K562 (cell line): ENCODE measurements around the gene AKAP13. TPM values are rescaled to one million over a fixed set of nuclear protein-coding genes. Genes with fewer than 3 reads are reported as not detected.

Experiments
- ATAC-seq: fragments of 200-7000 bp; cut with Tn5 transposase; 3 replicates; pipeline ENCODE4 v1.9.1; 2020; ENCODE audit warnings: moderate library complexity
- BruUV-seq: library from RNA; stranded (reverse); fragments of 400-500 nt; replicated peaks from 2 replicates; lab custom pipeline; 2021; lab: Mats Ljungman, UMichigan
- CTCF ChIA-PET: fragments of 300-600 bp; formaldehyde crosslinking; extraction: SDS; loops from one replicate; lab custom pipeline; 2021; ENCODE audit warnings: low intra/inter-chr PET ratio; lab: Yijun Ruan, JAX
- POLR2A ChIA-PET: fragments of 300-600, 350-650 bp; sonication (Branson Sonifier 250); formaldehyde crosslinking; extraction: SDS; loops from one replicate; lab custom pipeline; 2021; ENCODE audit warnings: antibody characterized with exemption, inconsistent platforms; lab: Yijun Ruan, JAX
- DNase-seq, 4 experiments: peaks; one replicate each; pipeline versions ENCODE4 v3.0.0 to v3.0.0-alpha.2; 2011 to 2018; ENCODE audit warnings: low spot score in 3 of 4, mixed read lengths in 3 of 4; ENCODE audit errors: extremely low read depth in 1 of 4
- FAIRE-seq: peaks from 2 replicates; lab custom pipeline; 2011; peaks lifted over from hg19 to GRCh38; lab: Jason Lieb, UNC
- H2AFZ ChIP-seq: 2 replicates; pipeline ENCODE4 v1.6.0; 2011; ENCODE audit warnings: low read depth, low read length, control low read depth, inconsistent platforms
- H3K27ac ChIP-seq: fragments of 200-600 bp; 3 replicates; pipeline ENCODE4 v1.8.0; 2011; ENCODE audit warnings: low read depth, mild to moderate bottlenecking, control low read depth, inconsistent platforms, low read length, moderate library complexity, mixed read lengths; ENCODE audit errors: extremely low read depth
- H3K27me3 ChIP-seq, 2 experiments: fragments of 300-600 bp in 1 of 2; 2 replicates in 1 of 2; 3 replicates in 1 of 2; pipeline versions ENCODE4 v1.6.0 to v1.8.0; 2011; ENCODE audit warnings: inconsistent platforms in 2 of 2, low read length in 2 of 2, mild to moderate bottlenecking in 1 of 2, mixed read lengths in 1 of 2, moderate library complexity in 1 of 2; ENCODE audit not compliant: control insufficient read depth in 2 of 2, insufficient read depth in 2 of 2
- H3K36me3 ChIP-seq: fragments of 300-600 bp; 3 replicates; pipeline ENCODE4 v1.8.0; 2011; ENCODE audit warnings: mild to moderate bottlenecking, low read length, inconsistent platforms; ENCODE audit not compliant: control insufficient read depth, insufficient read depth
- H3K4me1 ChIP-seq, 2 experiments: fragments of 200-600 bp in 1 of 2; replicated peaks in 1 of 2; 2 replicates in 1 of 2; 3 replicates in 1 of 2; pipeline versions ENCODE4 v1.5.1 to v1.8.0; 2011; ENCODE audit warnings: inconsistent platforms in 2 of 2, low read length in 2 of 2, mild to moderate bottlenecking in 1 of 2, mixed read lengths in 1 of 2, moderate library complexity in 1 of 2; ENCODE audit not compliant: control insufficient read depth in 2 of 2, insufficient read depth in 2 of 2
- H3K4me2 ChIP-seq: 2 replicates; pipeline ENCODE4 v1.6.1; 2011; ENCODE audit warnings: low read length, control low read depth, inconsistent platforms, mixed read lengths; ENCODE audit not compliant: insufficient read depth
- H3K4me3 ChIP-seq: fragments of 200-600 bp; sonication (generic), shearing (Covaris generic); 2 replicates; pipeline ENCODE4 v1.5.1; 2016; ENCODE audit warnings: control low read depth, inconsistent platforms
- H3K79me2 ChIP-seq: fragments of 200-600 bp; 3 replicates; pipeline ENCODE4 v1.8.0; 2011; ENCODE audit warnings: low read length, inconsistent platforms; ENCODE audit not compliant: control insufficient read depth, insufficient read depth
- H3K9ac ChIP-seq, 2 experiments: 2 replicates each; pipeline versions ENCODE4 v1.6.0 to v1.6.1; 2011; ENCODE audit warnings: low read depth in 2 of 2, low read length in 2 of 2, control low read depth in 1 of 2, inconsistent platforms in 1 of 2, mild to moderate bottlenecking in 1 of 2, mixed read lengths in 1 of 2; ENCODE audit not compliant: insufficient read depth in 1 of 2
- H3K9me1 ChIP-seq: one replicate; pipeline ENCODE4 v1.6.0; 2011; ENCODE audit warnings: inconsistent platforms, mild to moderate bottlenecking, low read length, moderate library complexity; ENCODE audit not compliant: control insufficient read depth, insufficient read depth
- H3K9me3 ChIP-seq: replicated peaks from 2 replicates; pipeline ENCODE4 v1.5.1; 2011; ENCODE audit warnings: low read depth, low read length, inconsistent platforms; ENCODE audit not compliant: control insufficient read depth, insufficient read depth
- H4K20me1 ChIP-seq: replicated peaks from 2 replicates; pipeline ENCODE4 v1.6.1; 2011; ENCODE audit warnings: low read length, inconsistent platforms, mixed read lengths; ENCODE audit not compliant: control insufficient read depth, insufficient read depth
- CBX2 ChIP-seq: fragments of 200-600 bp; sonication (generic); IDR thresholded peaks from one replicate; pipeline ENCODE4 v1.6.1; 2012; ENCODE audit warnings: mild to moderate bottlenecking, low read length, inconsistent platforms; ENCODE audit not compliant: insufficient read depth, poor library complexity, severe bottlenecking
- CTCF ChIP-seq, 3 experiments: IDR thresholded peaks in 2 of 3; conservative IDR thresholded peaks in 1 of 3; 2 replicates each; pipeline ENCODE4 v1.5.1; 2011 to 2012; ENCODE audit warnings: low read length in 3 of 3, mild to moderate bottlenecking in 3 of 3, control low read depth in 2 of 3, improper control_type of control experiment in 1 of 3, inconsistent platforms in 1 of 3, low read depth in 1 of 3, mixed read lengths in 1 of 3, moderate library complexity in 1 of 3; ENCODE audit not compliant: insufficient read depth in 2 of 3
- ILK ChIP-seq: fragments of 450-650 bp; IDR thresholded peaks from 2 replicates; pipeline ENCODE4 v1.6.1; 2016; ENCODE audit warnings: missing genetic modification characterization, low read depth, mild to moderate bottlenecking, missing compliant biosample characterization, moderate library complexity, borderline replicate concordance
- MAFG ChIP-seq: fragments of 450-650 bp; conservative IDR thresholded peaks from 2 replicates; pipeline ENCODE4 v1.6.1; 2016; ENCODE audit warnings: missing genetic modification characterization, missing compliant biosample characterization
- PHF21A ChIP-seq: fragments of 450-650 bp; IDR thresholded peaks from 2 replicates; pipeline ENCODE4 v1.6.1; 2017; ENCODE audit warnings: low read depth, borderline replicate concordance
- POLR2G ChIP-seq: fragments of 200-400 bp; formaldehyde crosslinking; IDR thresholded peaks from 2 replicates; pipeline ENCODE4 v1.6.1; 2017; ENCODE audit warnings: low read depth, mild to moderate bottlenecking, antibody characterized with exemption, low read length, moderate library complexity
- RCOR1 ChIP-seq, 2 experiments: IDR thresholded peaks; 2 replicates each; pipeline ENCODE4 v1.6.1; 2012; ENCODE audit warnings: low read depth in 2 of 2, low read length in 2 of 2, borderline replicate concordance in 1 of 2, improper control_type of control experiment in 1 of 2
- SIX5 ChIP-seq, 2 experiments: IDR thresholded peaks; 2 replicates each; pipeline ENCODE4 v1.6.1; 2011; ENCODE audit warnings: low read length in 2 of 2, borderline replicate concordance in 1 of 2, low read depth in 1 of 2, mild to moderate bottlenecking in 1 of 2, moderate library complexity in 1 of 2; ENCODE audit not compliant: insufficient read depth in 1 of 2
- TBP ChIP-seq: optimal IDR thresholded peaks from 2 replicates; pipeline ENCODE3; 2011; ENCODE audit warnings: low read depth, low read length, improper control_type of control experiment
- U2AF1 ChIP-seq: fragments of 200-400 bp; formaldehyde crosslinking; optimal IDR thresholded peaks from 2 replicates; pipeline ENCODE3; 2017; ENCODE audit warnings: mild to moderate bottlenecking, low read depth, low read length, moderate library complexity
- ZKSCAN3 ChIP-seq: fragments of 250-450 bp; sonication (Bioruptor Pico); IDR thresholded peaks from 2 replicates; pipeline ENCODE4 v1.4.0; 2020
- ZNF507 ChIP-seq: conservative IDR thresholded peaks from 2 replicates; pipeline ENCODE4 v1.6.1; 2017; ENCODE audit warnings: missing genetic modification characterization, missing compliant biosample characterization
- ZNF77 ChIP-seq: fragments of 250-450 bp; sonication (Bioruptor Pico); IDR thresholded peaks from 2 replicates; pipeline ENCODE4 v1.5.0; 2020
- ZNF785 ChIP-seq: fragments of 250-450 bp; sonication (Bioruptor Pico); IDR thresholded peaks from 2 replicates; pipeline ENCODE4 v1.4.0; 2020; ENCODE audit warnings: mild to moderate bottlenecking
- WGBS: fragments of 100-300 bp; shearing (Covaris generic); methylation state at CpG from one replicate; pipeline ENCODE4 v1.1.6; 2016; ENCODE audit warnings: low coverage, mixed read lengths; ENCODE audit not compliant: insufficient coverage; ENCODE audit errors: missing lambda C conversion rate; 5-methylcytosine and 5-hydroxymethylcytosine counted together
- in situ Hi-C: fragments of 300-500 bp; cut with MboI; formaldehyde crosslinking; loops from 4 replicates; pipeline ENCODE4 v1.15.0; 2018; ENCODE audit warnings: inconsistent platforms, mixed read lengths
- intact Hi-C: fragments of 100-400 bp; cut with micrococcal nuclease; formaldehyde crosslinking; loops from 2 replicates; pipeline ENCODE4 v1.14.2; 2022
- polyA plus RNA-seq, 8 experiments: library from polyadenylated mRNA; depleted of rRNA in 4 of 8; stranded (reverse) in 5 of 8; unstranded in 3 of 8; fragments of >200 nt; fragmentation: Nextera tagmentation in 2 of 8; fragmentation: Illumina TruSeq in 1 of 8; extraction: Ambion mirVana in 2 of 8; extraction: Trizol in 1 of 8; gene quantifications; 2 replicates each; pipeline versions ENCODE4 v1.2.1 to v1.2.3, GENCODE V29; 2011 to 2014; ENCODE audit warnings: inconsistent platforms in 1 of 8, missing spikeins in 1 of 8
- total RNA-seq, 7 experiments: library from RNA; depleted of rRNA in 6 of 7; stranded (reverse); fragments of >200 nt in 6 of 7; fragmentation: Illumina TruSeq in 2 of 7; extraction: Trizol in 2 of 7; gene quantifications; 2 replicates each; pipeline versions ENCODE4 v1.2.1 to v1.2.3, GENCODE V29; 2011 to 2021; ENCODE audit warnings: low replicate concordance in 1 of 7
- TF ChIP-seq, protein P1 (sequence below), 2 experiments: fragments of 450-650 bp; IDR thresholded peaks; 2 replicates each; pipeline ENCODE4 v1.6.1; 2018; ENCODE audit warnings: mild to moderate bottlenecking in 2 of 2, low read depth in 1 of 2; ENCODE audit not compliant: partially characterized antibody in 2 of 2

The AKAP13 gene
- total and polyA plus RNA-seq, 9 of the 15 experiments (the other 6 are each of a cell fraction or from before 2014, with no cell fraction given) = 0.03 to 1.7 (median 0.42) TPM

DNA sequence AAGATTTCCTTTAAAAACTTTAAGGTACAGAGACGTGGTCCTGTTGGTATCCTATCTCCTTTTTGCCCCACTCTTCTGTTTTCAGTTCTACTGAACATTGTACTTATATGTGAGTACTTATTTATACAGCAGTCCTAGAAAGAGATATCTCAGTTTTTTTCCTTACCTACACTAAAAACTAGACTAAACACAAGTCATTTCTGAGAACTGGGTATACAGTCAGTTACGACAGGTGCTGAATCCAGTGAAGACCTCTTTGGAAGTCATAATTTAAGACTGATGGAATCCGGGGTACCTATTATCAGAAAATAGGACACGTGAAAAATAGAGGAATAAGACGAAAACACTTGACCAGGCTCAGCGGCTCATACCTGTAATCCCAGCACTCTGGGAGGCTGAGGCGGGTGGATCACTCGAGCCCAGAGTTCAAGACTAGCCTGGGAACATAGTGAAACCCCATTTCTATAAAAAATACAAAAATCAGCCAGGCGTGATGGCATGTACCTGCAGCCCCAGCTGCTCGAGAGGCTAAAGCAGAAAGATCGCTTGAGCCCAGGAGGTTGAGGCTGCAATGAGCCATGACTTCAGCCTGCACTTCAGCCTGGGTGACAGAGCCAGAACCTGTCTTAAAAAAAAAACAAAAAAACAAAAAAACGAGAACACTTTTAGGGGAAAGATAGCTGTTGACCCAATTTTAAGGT, 338.0 kb downstream of the AKAP13 start (continued):
- TF ChIP-seq CBX2 (no peak), ILK (no peak), MAFG (no peak)
- TF ChIP-seq, protein P1, sequence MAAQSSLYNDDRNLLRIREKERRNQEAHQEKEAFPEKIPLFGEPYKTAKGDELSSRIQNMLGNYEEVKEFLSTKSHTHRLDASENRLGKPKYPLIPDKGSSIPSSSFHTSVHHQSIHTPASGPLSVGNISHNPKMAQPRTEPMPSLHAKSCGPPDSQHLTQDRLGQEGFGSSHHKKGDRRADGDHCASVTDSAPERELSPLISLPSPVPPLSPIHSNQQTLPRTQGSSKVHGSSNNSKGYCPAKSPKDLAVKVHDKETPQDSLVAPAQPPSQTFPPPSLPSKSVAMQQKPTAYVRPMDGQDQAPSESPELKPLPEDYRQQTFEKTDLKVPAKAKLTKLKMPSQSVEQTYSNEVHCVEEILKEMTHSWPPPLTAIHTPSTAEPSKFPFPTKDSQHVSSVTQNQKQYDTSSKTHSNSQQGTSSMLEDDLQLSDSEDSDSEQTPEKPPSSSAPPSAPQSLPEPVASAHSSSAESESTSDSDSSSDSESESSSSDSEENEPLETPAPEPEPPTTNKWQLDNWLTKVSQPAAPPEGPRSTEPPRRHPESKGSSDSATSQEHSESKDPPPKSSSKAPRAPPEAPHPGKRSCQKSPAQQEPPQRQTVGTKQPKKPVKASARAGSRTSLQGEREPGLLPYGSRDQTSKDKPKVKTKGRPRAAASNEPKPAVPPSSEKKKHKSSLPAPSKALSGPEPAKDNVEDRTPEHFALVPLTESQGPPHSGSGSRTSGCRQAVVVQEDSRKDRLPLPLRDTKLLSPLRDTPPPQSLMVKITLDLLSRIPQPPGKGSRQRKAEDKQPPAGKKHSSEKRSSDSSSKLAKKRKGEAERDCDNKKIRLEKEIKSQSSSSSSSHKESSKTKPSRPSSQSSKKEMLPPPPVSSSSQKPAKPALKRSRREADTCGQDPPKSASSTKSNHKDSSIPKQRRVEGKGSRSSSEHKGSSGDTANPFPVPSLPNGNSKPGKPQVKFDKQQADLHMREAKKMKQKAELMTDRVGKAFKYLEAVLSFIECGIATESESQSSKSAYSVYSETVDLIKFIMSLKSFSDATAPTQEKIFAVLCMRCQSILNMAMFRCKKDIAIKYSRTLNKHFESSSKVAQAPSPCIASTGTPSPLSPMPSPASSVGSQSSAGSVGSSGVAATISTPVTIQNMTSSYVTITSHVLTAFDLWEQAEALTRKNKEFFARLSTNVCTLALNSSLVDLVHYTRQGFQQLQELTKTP (IDR thresholded peaks at IDR 0.05; ENCODE audit: low read depth in 1 of 2, partially characterized antibody in 2 of 2) = no peak

DNA sequence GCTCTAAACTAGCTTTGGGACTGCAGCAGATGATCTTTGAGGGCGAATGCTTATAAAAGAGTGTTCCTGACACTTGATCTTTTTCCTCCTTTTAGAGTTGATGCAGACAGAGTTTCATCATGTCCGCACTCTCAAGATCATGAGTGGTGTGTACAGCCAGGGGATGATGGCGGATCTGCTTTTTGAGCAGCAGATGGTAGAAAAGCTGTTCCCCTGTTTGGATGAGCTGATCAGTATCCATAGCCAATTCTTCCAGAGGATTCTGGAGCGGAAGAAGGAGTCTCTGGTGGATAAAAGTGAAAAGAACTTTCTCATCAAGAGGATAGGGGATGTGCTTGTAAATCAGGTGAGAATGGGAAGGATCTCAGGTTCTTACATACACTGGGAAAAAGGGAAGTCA, 338.6 kb downstream of the AKAP13 start:
- FAIRE-seq (no peak), DNase-seq (no peak), ATAC-seq (no peak)
- Histone ChIP-seq H3K27ac (no peak overlapping the region), H3K36me3 (no peaks in the 10 kb centered on the region), H3K4me3 (no peak overlapping the region), H3K79me2 (no peaks in the 10 kb centered on the region), H4K20me1 (no peaks in the 10 kb centered on the region; the same call in 1 of the 2 replicates), H3K4me1 (no peaks in the 10 kb centered on the region), H3K9me1 (no peaks in the 10 kb centered on the region), H2AFZ (no peak overlapping the region), H3K9ac (no peak overlapping the region), H3K4me2 (no peak overlapping the region), H3K27me3 (no peaks in the 10 kb centered on the region), H3K9me3 (no peaks in the 10 kb centered on the region)
- 0% methylated on average over 4 of the region's 4 CpGs for WGBS
- in situ Hi-C loops (no loop called here), intact Hi-C loops (no loop called here)
- ChIA-PET CTCF (no interaction called here), POLR2A (interaction anchor here (0.6 kb wide), 1 partner anchor 194 kb away, joined by 3 read pairs; no protein-coding TSS in a partner anchor)
- no TSS peak for BruUV-seq
- no peak for TF ChIP-seq SIX5 (IDR thresholded peaks at IDR 0.05; ENCODE audit: borderline replicate concordance in 1 of 2, insufficient read depth in 1 of 2, low read depth in 1 of 2, low read length in 2 of 2)
- TF ChIP-seq U2AF1 = no peak
- TF ChIP-seq ZNF77 = no peak
- no peak for TF ChIP-seq POLR2G
- no peak for TF ChIP-seq ZKSCAN3 (CRISPR knock-in tag)
- no peak for TF ChIP-seq PHF21A
- TF ChIP-seq RCOR1 (IDR thresholded peaks at IDR 0.05; ENCODE audit: borderline replicate concordance in 1 of 2, low read depth in 2 of 2, low read length in 2 of 2) = no peak
- TF ChIP-seq CTCF (IDR thresholded peaks at IDR 0.05 in 2 of 3, conservative IDR thresholded peaks at IDR 0.05 in 1 of 3; ENCODE audit: insufficient read depth in 2 of 3, low read depth in 1 of 3, low read length in 3 of 3) = no peak
- TF ChIP-seq TBP = no peak
- no peak for TF ChIP-seq ZNF507 (tag)
- no peak for TF ChIP-seq ZNF785 (CRISPR knock-in tag)
